ENCODE measurements around the gene AVPR1B.

AVPR1B gene

DNA sequence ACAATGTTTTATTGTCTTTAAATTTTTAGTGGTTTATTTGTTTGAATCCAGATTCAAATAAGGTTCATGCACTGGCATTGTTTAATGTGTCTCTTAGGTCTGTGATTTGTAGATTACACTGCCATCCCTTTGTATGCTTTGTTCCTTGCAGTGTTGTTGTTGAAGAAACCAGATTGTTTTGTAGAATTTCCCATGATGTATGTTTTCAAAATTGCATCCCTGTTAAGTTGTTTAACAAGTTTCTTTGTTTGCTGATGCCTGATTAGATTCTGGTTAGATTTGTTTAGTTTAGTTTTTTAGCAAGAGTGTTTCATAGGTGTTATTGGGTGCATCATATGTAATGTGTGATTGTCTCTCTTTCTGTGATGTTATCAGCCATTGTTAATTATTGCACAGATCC lies 5.5 kb upstream of the AVPR1B start:
- H3K4me3 ChIP-seq (ENCODE audit: low read depth in 1 of 2, low read length in 2 of 2): no peak overlapping the region
- no peak for TF ChIP-seq EZH2 (IDR thresholded peaks at IDR 0.05; ENCODE audit: borderline replicate concordance, low read depth, low read length, severe bottlenecking)
- TF ChIP-seq CTCF (IDR thresholded peaks at IDR 0.05; ENCODE audit: borderline replicate concordance, extremely low read depth, low read length, poor library complexity, severe bottlenecking): no peak
- no peak overlapping the region for H3K27ac ChIP-seq (ENCODE audit: low read length)
- no peaks in the 10 kb centered on the region for H3K4me1 ChIP-seq (ENCODE audit: insufficient read depth, low read length)
- H3K79me2 ChIP-seq (ENCODE audit: insufficient read depth, low read length): no peaks in the 10 kb centered on the region
- ATAC-seq (ENCODE audit: insufficient read depth, low read depth) (no peak), DNase-seq (no peak)
- H3K9ac ChIP-seq (ENCODE audit: low read depth, low read length): no peak overlapping the region
- H2AFZ ChIP-seq (ENCODE audit: low read depth, low read length): no peak overlapping the region
- no peaks in the 10 kb centered on the region for H4K20me1 ChIP-seq (ENCODE audit: insufficient read depth, low read length)
- H3K36me3 ChIP-seq (ENCODE audit: insufficient read depth, low read length): no peaks in the 10 kb centered on the region
- H3K4me2 ChIP-seq (ENCODE audit: insufficient read depth, low read length): no peak overlapping the region
- peaks cover 14% of the 10 kb centered on the region for H3K27me3 ChIP-seq (ENCODE audit: insufficient read depth, low read length, poor library complexity)
- no peaks in the 10 kb centered on the region for H3K9me3 ChIP-seq (ENCODE audit: insufficient read depth, low read length, severe bottlenecking)

GRCh38 chr1:206121269-206121668 lies 4.1 kb upstream of the AVPR1B start:
- no peaks in the 10 kb centered on the region for H3K4me1 ChIP-seq (ENCODE audit: insufficient read depth, low read length)
- no peaks in the 10 kb centered on the region for H3K36me3 ChIP-seq (ENCODE audit: insufficient read depth, low read length)
- TF ChIP-seq EZH2 (IDR thresholded peaks at IDR 0.05; ENCODE audit: borderline replicate concordance, low read depth, low read length, severe bottlenecking) (no peak), CTCF (IDR thresholded peaks at IDR 0.05; ENCODE audit: borderline replicate concordance, extremely low read depth, low read length, poor library complexity, severe bottlenecking) (no peak)
- no peak overlapping the region for H3K4me2 ChIP-seq (ENCODE audit: insufficient read depth, low read length)
- ATAC-seq (ENCODE audit: insufficient read depth, low read depth) (no peak), DNase-seq (no peak)
- no peak overlapping the region for H3K27ac ChIP-seq (ENCODE audit: low read length)
- H2AFZ ChIP-seq (ENCODE audit: low read depth, low read length): no peak overlapping the region
- no peak overlapping the region for H3K9ac ChIP-seq (ENCODE audit: low read depth, low read length)
- H3K27me3 ChIP-seq (ENCODE audit: insufficient read depth, low read length, poor library complexity): peaks cover 23% of the 10 kb centered on the region
- H3K4me3 ChIP-seq (ENCODE audit: low read depth in 1 of 2, low read length in 2 of 2): no peak overlapping the region
- no peaks in the 10 kb centered on the region for H3K9me3 ChIP-seq (ENCODE audit: insufficient read depth, low read length, severe bottlenecking)
- H4K20me1 ChIP-seq (ENCODE audit: insufficient read depth, low read length): no peaks in the 10 kb centered on the region
- no peaks in the 10 kb centered on the region for H3K79me2 ChIP-seq (ENCODE audit: insufficient read depth, low read length)

DNA sequence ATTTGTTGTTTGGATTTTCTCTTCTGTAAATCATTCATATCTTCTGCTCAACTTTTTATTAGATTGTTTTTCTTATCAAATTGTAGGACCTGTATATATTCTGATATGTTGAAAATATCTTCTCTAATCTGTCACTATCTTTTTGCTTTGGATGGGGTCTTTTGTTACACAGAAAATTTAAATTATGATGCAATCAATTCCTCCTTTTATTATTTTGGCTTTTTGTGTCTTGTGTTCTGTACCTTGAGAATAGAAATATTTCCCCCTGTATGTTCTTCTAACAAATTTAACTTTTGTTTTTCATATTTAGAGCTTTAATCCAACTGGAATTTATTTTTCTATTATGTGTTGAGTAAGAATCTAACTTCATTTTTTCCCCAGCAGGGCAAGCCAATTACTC lies 3.2 kb upstream of the AVPR1B start:
- Histone ChIP-seq H3K9ac (ENCODE audit: low read depth, low read length) (no peak overlapping the region), H3K4me3 (ENCODE audit: low read depth in 1 of 2, low read length in 2 of 2) (no peak overlapping the region), H3K9me3 (ENCODE audit: insufficient read depth, low read length, severe bottlenecking) (no peaks in the 10 kb centered on the region), H3K27me3 (ENCODE audit: insufficient read depth, low read length, poor library complexity) (peaks cover 19% of the 10 kb centered on the region), H3K36me3 (ENCODE audit: insufficient read depth, low read length) (no peaks in the 10 kb centered on the region), H3K4me2 (ENCODE audit: insufficient read depth, low read length) (no peak overlapping the region), H3K27ac (ENCODE audit: low read length) (no peak overlapping the region), H2AFZ (ENCODE audit: low read depth, low read length) (no peak overlapping the region), H3K4me1 (ENCODE audit: insufficient read depth, low read length) (no peaks in the 10 kb centered on the region), H4K20me1 (ENCODE audit: insufficient read depth, low read length) (no peaks in the 10 kb centered on the region; the same call in 1 of the 2 replicates), H3K79me2 (ENCODE audit: insufficient read depth, low read length) (no peaks in the 10 kb centered on the region)
- TF ChIP-seq EZH2 (IDR thresholded peaks at IDR 0.05; ENCODE audit: borderline replicate concordance, low read depth, low read length, severe bottlenecking) (no peak), CTCF (IDR thresholded peaks at IDR 0.05; ENCODE audit: borderline replicate concordance, extremely low read depth, low read length, poor library complexity, severe bottlenecking) (no peak)
- no peak for ATAC-seq (ENCODE audit: insufficient read depth, low read depth)
- no peak for DNase-seq

DNA sequence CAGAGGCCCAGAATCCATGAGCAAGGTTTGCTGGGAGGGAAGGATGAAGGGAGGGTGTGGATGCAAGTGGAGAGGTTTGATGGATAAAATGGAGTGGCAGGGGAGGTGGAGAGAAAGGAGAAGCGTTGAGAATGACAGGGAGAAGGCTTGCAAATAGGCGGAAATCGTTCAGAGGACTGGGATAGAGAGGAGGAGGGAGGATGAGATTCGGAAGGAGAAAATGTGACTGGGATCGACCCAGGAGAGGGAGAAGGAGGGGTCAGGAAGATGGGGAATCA lies 376 bp downstream of the AVPR1B start:
- no peaks in the 10 kb centered on the region for H3K36me3 ChIP-seq (ENCODE audit: insufficient read depth, low read length)
- no peak for DNase-seq
- no peak for ATAC-seq (ENCODE audit: insufficient read depth, low read depth)
- no peak overlapping the region for H3K4me2 ChIP-seq (ENCODE audit: insufficient read depth, low read length)
- H3K9me3 ChIP-seq (ENCODE audit: insufficient read depth, low read length, severe bottlenecking): no peaks in the 10 kb centered on the region
- TF ChIP-seq CTCF (IDR thresholded peaks at IDR 0.05; ENCODE audit: borderline replicate concordance, extremely low read depth, low read length, poor library complexity, severe bottlenecking) (no peak), EZH2 (IDR thresholded peaks at IDR 0.05; ENCODE audit: borderline replicate concordance, low read depth, low read length, severe bottlenecking) (no peak)
- no peak overlapping the region for H3K9ac ChIP-seq (ENCODE audit: low read depth, low read length)
- no peak overlapping the region for H3K4me3 ChIP-seq (ENCODE audit: low read depth in 1 of 2, low read length in 2 of 2)
- H3K4me1 ChIP-seq (ENCODE audit: insufficient read depth, low read length): no peaks in the 10 kb centered on the region
- H3K27ac ChIP-seq (ENCODE audit: low read length): no peak overlapping the region
- no peak overlapping the region for H2AFZ ChIP-seq (ENCODE audit: low read depth, low read length)
- no peaks in the 10 kb centered on the region for H3K79me2 ChIP-seq (ENCODE audit: insufficient read depth, low read length)
- H3K27me3 ChIP-seq (ENCODE audit: insufficient read depth, low read length, poor library complexity): peaks cover 36% of the 10 kb centered on the region
- H4K20me1 ChIP-seq (ENCODE audit: insufficient read depth, low read length): no peaks in the 10 kb centered on the region; the same call in 1 of the 2 replicates

All from DND-41 (cell line).